GM12878 (cell line): Measurements from ENCODE around the gene HHIPL1. TPM values are rescaled to one million over a fixed set of nuclear protein-coding genes. Genes with fewer than 3 reads are reported as not detected.

Experiments used
- ATAC-seq: fragments of 200-7000 bp; cut with Tn5 transposase; 3 replicates; pipeline ENCODE4 v1.9.1; 2020; ENCODE audit warnings: mild to moderate bottlenecking, moderate library complexity
- BruUV-seq: library from RNA; stranded (reverse); fragments of 400-500 nt; replicated peaks from 2 replicates; lab custom pipeline; 2021; lab: Mats Ljungman, UMichigan
- CTCF ChIA-PET: fragments of 300-600 bp; sonication (Branson Sonifier 250); formaldehyde crosslinking; extraction: SDS; loops from one replicate; lab custom pipeline; 2021; ENCODE audit warnings: inconsistent platforms; lab: Yijun Ruan, JAX
- POLR2A ChIA-PET: fragments of 350-600 bp; formaldehyde crosslinking; extraction: SDS; loops from one replicate; lab custom pipeline; 2021; ENCODE audit warnings: inconsistent platforms; lab: Charles Lee
- RAD21 ChIA-PET: fragments of 300-600 bp; sonication (Branson Sonifier 250); formaldehyde crosslinking; loops from one replicate; lab custom pipeline; 2023; ENCODE audit warnings: antibody characterized with exemption; ENCODE audit not compliant: unreplicated experiment; lab: Charles Lee
- SMC1A ChIA-PET: fragments of 300-600 bp; sonication (Branson Sonifier 250); formaldehyde crosslinking; loops from one replicate; lab custom pipeline; 2023; ENCODE audit not compliant: unreplicated experiment, uncharacterized antibody; lab: Charles Lee
- DNase-seq: peaks from one replicate; pipeline ENCODE4 v3.0.0-alpha.2; 2011; ENCODE audit warnings: low read depth, low spot score
- FAIRE-seq: peaks from 3 replicates; lab custom pipeline; 2011; peaks lifted over from hg19 to GRCh38; lab: Jason Lieb, UNC
- H2AFZ ChIP-seq: 2 replicates; pipeline ENCODE4 v1.6.0; 2011; ENCODE audit warnings: low read depth, low read length, control low read depth; ENCODE audit not compliant: control insufficient read depth
- H3K27ac ChIP-seq: 2 replicates; pipeline ENCODE4 v1.5.1; 2011; ENCODE audit warnings: control low read depth; ENCODE audit not compliant: control insufficient read depth, insufficient read depth
- H3K27me3 ChIP-seq, 2 experiments: replicated peaks in 1 of 2; 2 replicates each; pipeline versions ENCODE4 v1.6.0 to v1.6.1; 2011; ENCODE audit warnings: low read length in 1 of 2; ENCODE audit not compliant: control insufficient read depth in 2 of 2, insufficient read depth in 2 of 2
- H3K36me3 ChIP-seq, 2 experiments: 2 replicates each; pipeline ENCODE4 v1.5.1; 2011; ENCODE audit warnings: low read length in 1 of 2; ENCODE audit not compliant: control insufficient read depth in 2 of 2, insufficient read depth in 2 of 2
- H3K4me1 ChIP-seq: 2 replicates; pipeline ENCODE4 v1.6.1; 2011; ENCODE audit warnings: mild to moderate bottlenecking, low read length, moderate library complexity, mixed read lengths; ENCODE audit not compliant: control insufficient read depth, insufficient read depth
- H3K4me2 ChIP-seq: 2 replicates; pipeline ENCODE4 v1.6.0; 2011; ENCODE audit warnings: control low read depth; ENCODE audit not compliant: control insufficient read depth, insufficient read depth
- H3K4me3 ChIP-seq: fragments of 200-600 bp; sonication (generic); 2 replicates; pipeline ENCODE4 v1.5.1; 2016
- H3K79me2 ChIP-seq: 2 replicates; pipeline ENCODE4 v1.6.0; 2011; ENCODE audit warnings: low read length; ENCODE audit not compliant: control insufficient read depth, insufficient read depth
- H3K9ac ChIP-seq: 2 replicates; pipeline ENCODE4 v1.8.0; 2011; ENCODE audit warnings: low read length, control low read depth, mixed read lengths; ENCODE audit not compliant: control insufficient read depth, insufficient read depth
- H3K9me3 ChIP-seq: replicated peaks from 3 replicates; pipeline ENCODE4 v1.5.1; 2011; ENCODE audit warnings: mild to moderate bottlenecking, low read length; ENCODE audit not compliant: control insufficient read depth, insufficient read depth
- H4K20me1 ChIP-seq: 2 replicates; pipeline ENCODE4 v1.6.0; 2011; ENCODE audit not compliant: control insufficient read depth, insufficient read depth
- GATAD2B ChIP-seq: fragments of 450-650 bp; conservative IDR thresholded peaks from 2 replicates; pipeline ENCODE4 v1.6.1; 2017; ENCODE audit warnings: low read depth, mild to moderate bottlenecking, moderate library complexity
- IKZF1 ChIP-seq: fragments of 450-650 bp; conservative IDR thresholded peaks from 2 replicates; pipeline ENCODE4 v1.6.1; 2017; ENCODE audit warnings: antibody characterized with exemption, mild to moderate bottlenecking
- NKRF ChIP-seq: fragments of 450-650 bp; conservative IDR thresholded peaks from 2 replicates; pipeline ENCODE4 v1.6.1; 2017; ENCODE audit warnings: mild to moderate bottlenecking, moderate library complexity
- POLR2AphosphoS2 ChIP-seq: IDR thresholded peaks from 2 replicates; pipeline ENCODE4 v1.6.1; 2011; ENCODE audit warnings: low read depth, mild to moderate bottlenecking, low read length, improper control_type of control experiment, moderate library complexity
- RELA ChIP-seq: fragments of 450-650 bp; IDR thresholded peaks from 2 replicates; pipeline ENCODE4 v1.8.0; 2014; ENCODE audit warnings: borderline replicate concordance; ENCODE audit not compliant: partially characterized antibody
- SIN3A ChIP-seq: IDR thresholded peaks from 2 replicates; pipeline ENCODE4 v1.6.1; 2012; ENCODE audit warnings: low read depth, low read length, improper control_type of control experiment
- SIX5 ChIP-seq: IDR thresholded peaks from 2 replicates; pipeline ENCODE4 v1.6.1; 2011; ENCODE audit warnings: mild to moderate bottlenecking, low read depth, low read length, moderate library complexity; ENCODE audit not compliant: severe bottlenecking
- USF2 ChIP-seq: IDR thresholded peaks from 2 replicates; pipeline ENCODE4 v1.6.1; 2011; ENCODE audit warnings: low read depth, low read length, improper control_type of control experiment, borderline replicate concordance
- WGBS: methylation state at CpG from one replicate; pipeline ENCODE4 v1.1.6; 2016; ENCODE audit warnings: low lambda C conversion rate; ENCODE audit not compliant: insufficient replicate concordance, insufficient coverage; ENCODE audit errors: missing lambda C conversion rate; 5-methylcytosine and 5-hydroxymethylcytosine counted together
- in situ Hi-C: fragments of 300-500 bp; cut with MboI; formaldehyde crosslinking; loops from 9 replicates; pipeline ENCODE4 v1.14.3; 2018; ENCODE audit warnings: mixed read lengths
- intact Hi-C: fragments of 100-400 bp; cut with micrococcal nuclease; formaldehyde crosslinking; loops from one replicate; pipeline ENCODE4 v1.14.2; 2022; ENCODE audit not compliant: unreplicated experiment
- polyA plus RNA-seq, 11 experiments: library from polyadenylated mRNA; depleted of rRNA in 4 of 11; unstranded in 6 of 11; stranded (reverse) in 5 of 11; fragments of >200 nt; fragmentation: Nextera tagmentation in 4 of 11; fragmentation: Illumina TruSeq in 1 of 11; extraction: Ambion mirVana in 4 of 11; extraction: Trizol in 1 of 11; gene quantifications; 1 replicate in 1 of 11; 2 replicates in 10 of 11; pipeline versions ENCODE4 v1.2.1 to v1.2.3, GENCODE V29; 2011 to 2016; ENCODE audit warnings: inconsistent platforms in 2 of 11, missing spikeins in 2 of 11, low read depth in 1 of 11
- total RNA-seq, 4 experiments: library from RNA; depleted of rRNA in 3 of 4; stranded (reverse); fragments of >200 nt in 3 of 4; fragmentation: Illumina TruSeq in 1 of 4; extraction: Trizol in 1 of 4; gene quantifications; 2 replicates each; pipeline versions ENCODE4 v1.2.1 to v1.2.3, GENCODE V29; 2013 to 2021
- TF ChIP-seq, protein P1 (sequence below): fragments of 450-650 bp; formaldehyde crosslinking; IDR thresholded peaks from 2 replicates; pipeline ENCODE4 v1.4.0; 2022; ENCODE audit warnings: mild to moderate bottlenecking, moderate library complexity

HHIPL1 gene
- total and polyA plus RNA-seq, 10 of the 15 experiments (the other 5 are each of a cell fraction or from before 2014, with no cell fraction given) = 0.09 TPM; not detected in 9

DNA sequence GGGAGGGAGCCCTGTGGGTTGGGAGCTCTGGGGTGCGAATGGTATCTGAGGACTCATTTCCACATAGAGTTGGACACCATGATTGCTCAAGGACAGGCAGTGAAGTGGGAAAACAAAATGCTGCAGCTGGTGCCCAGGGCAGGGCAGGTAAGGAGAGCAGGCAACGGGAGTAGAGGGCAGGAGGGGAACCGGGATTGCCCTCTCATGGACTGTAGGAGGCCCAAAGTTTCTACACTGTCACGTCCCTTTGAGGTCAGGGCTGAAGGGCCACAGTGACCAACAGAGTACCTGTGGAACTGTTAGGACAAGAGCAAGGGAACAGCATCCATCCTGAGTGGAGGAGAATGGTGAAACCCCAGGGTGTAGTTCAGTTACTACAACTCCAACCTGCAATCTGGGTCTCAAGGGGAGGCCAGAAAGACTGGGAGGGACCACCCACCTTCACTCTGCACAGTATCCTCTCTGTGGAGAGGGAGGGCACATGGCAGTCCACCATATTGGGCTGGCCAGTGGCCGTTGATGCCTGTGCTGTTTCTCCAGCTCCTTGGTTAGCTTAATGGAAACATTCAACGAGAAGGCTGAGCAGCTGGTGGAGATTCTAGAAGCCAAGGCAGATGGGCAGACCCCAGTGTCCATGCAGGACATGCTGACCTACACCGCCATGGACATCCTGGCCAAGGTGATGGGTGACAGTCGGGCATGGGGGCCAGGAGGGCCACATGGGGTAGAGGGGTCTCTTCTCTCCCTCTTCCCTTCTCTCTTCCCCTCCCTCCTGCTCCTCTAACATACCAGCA, 61.4 kb downstream of the HHIPL1 start:
- H3K36me3 ChIP-seq = no peaks in the 10 kb centered on the region
- H3K27me3 ChIP-seq = peaks cover 0 to 1% of the 10 kb centered on the region in 2 experiments; a peak in 1 of 4 replicates
- no peaks in the 10 kb centered on the region for H3K79me2 ChIP-seq
- CTCF ChIA-PET = no interaction called here
- TF ChIP-seq RELA = no peak
- TF ChIP-seq USF2 = no peak
- TF ChIP-seq IKZF1 = no peak
- no peak for TF ChIP-seq SIN3A
- no peak for TF ChIP-seq GATAD2B
- TF ChIP-seq NKRF = no peak
- TF ChIP-seq POLR2AphosphoS2 = no peak
- TF ChIP-seq SIX5 = no peak
- TF ChIP-seq, protein P1, sequence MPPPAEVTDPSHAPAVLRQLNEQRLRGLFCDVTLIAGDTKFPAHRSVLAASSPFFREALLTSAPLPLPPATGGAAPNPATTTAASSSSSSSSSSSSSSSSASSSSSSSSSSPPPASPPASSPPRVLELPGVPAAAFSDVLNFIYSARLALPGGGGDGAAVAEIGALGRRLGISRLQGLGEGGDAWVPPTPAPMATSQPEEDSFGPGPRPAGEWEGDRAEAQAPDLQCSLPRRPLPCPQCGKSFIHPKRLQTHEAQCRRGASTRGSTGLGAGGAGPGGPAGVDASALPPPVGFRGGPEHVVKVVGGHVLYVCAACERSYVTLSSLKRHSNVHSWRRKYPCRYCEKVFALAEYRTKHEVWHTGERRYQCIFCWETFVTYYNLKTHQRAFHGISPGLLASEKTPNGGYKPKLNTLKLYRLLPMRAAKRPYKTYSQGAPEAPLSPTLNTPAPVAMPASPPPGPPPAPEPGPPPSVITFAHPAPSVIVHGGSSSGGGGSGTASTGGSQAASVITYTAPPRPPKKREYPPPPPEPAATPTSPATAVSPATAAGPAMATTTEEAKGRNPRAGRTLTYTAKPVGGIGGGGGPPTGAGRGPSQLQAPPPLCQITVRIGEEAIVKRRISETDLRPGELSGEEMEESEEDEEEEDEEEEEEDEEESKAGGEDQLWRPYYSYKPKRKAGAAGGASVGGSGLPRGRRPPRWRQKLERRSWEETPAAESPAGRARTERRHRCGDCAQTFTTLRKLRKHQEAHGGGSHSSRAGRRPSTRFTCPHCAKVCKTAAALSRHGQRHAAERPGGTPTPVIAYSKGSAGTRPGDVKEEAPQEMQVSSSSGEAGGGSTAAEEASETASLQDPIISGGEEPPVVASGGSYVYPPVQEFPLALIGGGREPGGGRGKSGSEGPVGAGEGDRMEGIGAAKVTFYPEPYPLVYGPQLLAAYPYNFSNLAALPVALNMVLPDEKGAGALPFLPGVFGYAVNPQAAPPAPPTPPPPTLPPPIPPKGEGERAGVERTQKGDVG (CRISPR knock-in tag) = no peak
- H3K4me2 ChIP-seq = no peak overlapping the region
- H3K9me3 ChIP-seq = peaks cover 2% of the 10 kb centered on the region; the same call in 1 of the 3 replicates
- intact Hi-C loops (no loop called here), in situ Hi-C loops (no loop called here)
- RAD21 ChIA-PET = interaction anchor here (1.3 kb wide), 1 partner anchor 18 kb away, joined by 3 read pairs; no protein-coding TSS in a partner anchor
- BruUV-seq = no TSS peak
- no peak overlapping the region for H3K27ac ChIP-seq
- DNase-seq (no peak), FAIRE-seq (no peak), ATAC-seq (no peak)
- H3K4me1 ChIP-seq = no peaks in the 10 kb centered on the region
- POLR2A ChIA-PET = no interaction called here
- no peak overlapping the region for H2AFZ ChIP-seq
- under 1% methylated on average over 8 of the region's 8 CpGs for WGBS
- H4K20me1 ChIP-seq = no peaks in the 10 kb centered on the region
- H3K9ac ChIP-seq = no peak overlapping the region
- SMC1A ChIA-PET = no interaction called here
- no peak overlapping the region for H3K4me3 ChIP-seq
